GM23338 (cell line): Measurements from ENCODE around the gene SUCNR1.

Source experiments
- CREB1 ChIP-seq: fragments of 250-450 bp; sonication (Bioruptor Pico); IDR thresholded peaks from 2 replicates; pipeline ENCODE4 v1.5.0; 2020; ENCODE audit warnings: low read depth, mild to moderate bottlenecking, moderate library complexity
- EZH2 ChIP-seq: fragments of 200-600 bp; sonication (generic); IDR thresholded peaks from one replicate; pipeline ENCODE4 v1.8.0; 2017; ENCODE audit warnings: antibody characterized with exemption, mild to moderate bottlenecking, low read depth; ENCODE audit not compliant: unreplicated experiment
- EZH2phosphoT487 ChIP-seq: fragments of 200-600 bp; sonication (generic); IDR thresholded peaks from one replicate; pipeline ENCODE4 v1.8.1; 2018; ENCODE audit warnings: antibody characterized with exemption; ENCODE audit not compliant: unreplicated experiment
- JUNB ChIP-seq: IDR thresholded peaks from one replicate; pipeline ENCODE4 v1.6.1; 2016; ENCODE audit warnings: antibody characterized with exemption; ENCODE audit not compliant: unreplicated experiment
- ZNF114 ChIP-seq: fragments of 250-450 bp; sonication (Bioruptor Pico); IDR thresholded peaks from 2 replicates; pipeline ENCODE4 v1.5.0; 2020; ENCODE audit warnings: mild to moderate bottlenecking, moderate library complexity
- TF ChIP-seq, protein P1 (sequence below), 2 experiments: fragments of 200-600 bp in 1 of 2; sonication (generic) in 1 of 2; conservative IDR thresholded peaks; 2 replicates each; pipeline versions ENCODE4 v1.5.1 to v1.6.1; 2016 to 2017; ENCODE audit warnings: antibody characterized with exemption in 2 of 2, low read depth in 2 of 2, mild to moderate bottlenecking in 2 of 2, moderate library complexity in 1 of 2
- TF ChIP-seq, protein P2 (sequence below): IDR thresholded peaks from one replicate; pipeline ENCODE4 v1.6.1; 2018; ENCODE audit warnings: antibody characterized with exemption; ENCODE audit not compliant: unreplicated experiment

DNA sequence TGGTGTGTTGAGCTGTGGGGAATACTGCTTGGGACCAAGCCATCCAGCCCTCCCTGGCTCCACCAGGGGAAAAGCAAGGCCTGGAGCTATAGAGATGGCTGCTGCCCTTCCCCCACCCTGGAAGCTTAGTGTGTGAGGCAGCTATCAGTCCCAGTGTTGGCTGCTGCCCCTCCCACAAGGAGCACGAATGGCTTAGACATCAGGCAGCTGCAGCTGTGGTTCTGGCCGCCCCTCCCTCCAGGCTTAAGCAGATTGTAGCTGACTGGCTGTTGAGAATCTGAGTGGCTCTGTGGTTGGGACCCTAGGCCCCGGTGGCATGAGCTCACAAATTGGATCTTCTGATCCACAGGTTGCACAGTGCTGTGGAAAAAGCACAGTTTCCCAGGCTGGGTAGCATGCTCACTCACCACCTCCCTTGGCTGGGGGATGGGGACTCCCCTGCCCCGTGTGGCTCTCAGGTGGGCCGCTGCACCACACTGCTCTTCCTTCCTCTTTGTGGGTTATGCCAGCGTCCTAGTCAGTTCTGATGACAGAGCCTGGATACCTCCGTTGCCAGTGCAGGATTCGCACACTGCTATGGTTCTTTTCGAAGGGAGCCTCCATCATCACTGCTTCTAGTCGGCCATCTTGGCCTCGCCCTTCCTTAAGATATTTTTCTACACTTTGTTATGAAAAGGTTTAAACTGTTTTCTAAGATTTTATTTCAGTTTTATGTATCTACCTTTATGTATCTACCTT lies 21.2 kb upstream of the SUCNR1 start:
- TF ChIP-seq EZH2 (no peak), EZH2phosphoT487 (no peak), CREB1 (CRISPR knock-in tag) (no peak), ZNF114 (CRISPR knock-in tag) (no peak), JUNB (no peak)
- TF ChIP-seq, protein P1, sequence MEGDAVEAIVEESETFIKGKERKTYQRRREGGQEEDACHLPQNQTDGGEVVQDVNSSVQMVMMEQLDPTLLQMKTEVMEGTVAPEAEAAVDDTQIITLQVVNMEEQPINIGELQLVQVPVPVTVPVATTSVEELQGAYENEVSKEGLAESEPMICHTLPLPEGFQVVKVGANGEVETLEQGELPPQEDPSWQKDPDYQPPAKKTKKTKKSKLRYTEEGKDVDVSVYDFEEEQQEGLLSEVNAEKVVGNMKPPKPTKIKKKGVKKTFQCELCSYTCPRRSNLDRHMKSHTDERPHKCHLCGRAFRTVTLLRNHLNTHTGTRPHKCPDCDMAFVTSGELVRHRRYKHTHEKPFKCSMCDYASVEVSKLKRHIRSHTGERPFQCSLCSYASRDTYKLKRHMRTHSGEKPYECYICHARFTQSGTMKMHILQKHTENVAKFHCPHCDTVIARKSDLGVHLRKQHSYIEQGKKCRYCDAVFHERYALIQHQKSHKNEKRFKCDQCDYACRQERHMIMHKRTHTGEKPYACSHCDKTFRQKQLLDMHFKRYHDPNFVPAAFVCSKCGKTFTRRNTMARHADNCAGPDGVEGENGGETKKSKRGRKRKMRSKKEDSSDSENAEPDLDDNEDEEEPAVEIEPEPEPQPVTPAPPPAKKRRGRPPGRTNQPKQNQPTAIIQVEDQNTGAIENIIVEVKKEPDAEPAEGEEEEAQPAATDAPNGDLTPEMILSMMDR (conservative IDR thresholded peaks at IDR 0.05; ENCODE audit: low read depth in 2 of 2), result no peak
- TF ChIP-seq, protein P2, sequence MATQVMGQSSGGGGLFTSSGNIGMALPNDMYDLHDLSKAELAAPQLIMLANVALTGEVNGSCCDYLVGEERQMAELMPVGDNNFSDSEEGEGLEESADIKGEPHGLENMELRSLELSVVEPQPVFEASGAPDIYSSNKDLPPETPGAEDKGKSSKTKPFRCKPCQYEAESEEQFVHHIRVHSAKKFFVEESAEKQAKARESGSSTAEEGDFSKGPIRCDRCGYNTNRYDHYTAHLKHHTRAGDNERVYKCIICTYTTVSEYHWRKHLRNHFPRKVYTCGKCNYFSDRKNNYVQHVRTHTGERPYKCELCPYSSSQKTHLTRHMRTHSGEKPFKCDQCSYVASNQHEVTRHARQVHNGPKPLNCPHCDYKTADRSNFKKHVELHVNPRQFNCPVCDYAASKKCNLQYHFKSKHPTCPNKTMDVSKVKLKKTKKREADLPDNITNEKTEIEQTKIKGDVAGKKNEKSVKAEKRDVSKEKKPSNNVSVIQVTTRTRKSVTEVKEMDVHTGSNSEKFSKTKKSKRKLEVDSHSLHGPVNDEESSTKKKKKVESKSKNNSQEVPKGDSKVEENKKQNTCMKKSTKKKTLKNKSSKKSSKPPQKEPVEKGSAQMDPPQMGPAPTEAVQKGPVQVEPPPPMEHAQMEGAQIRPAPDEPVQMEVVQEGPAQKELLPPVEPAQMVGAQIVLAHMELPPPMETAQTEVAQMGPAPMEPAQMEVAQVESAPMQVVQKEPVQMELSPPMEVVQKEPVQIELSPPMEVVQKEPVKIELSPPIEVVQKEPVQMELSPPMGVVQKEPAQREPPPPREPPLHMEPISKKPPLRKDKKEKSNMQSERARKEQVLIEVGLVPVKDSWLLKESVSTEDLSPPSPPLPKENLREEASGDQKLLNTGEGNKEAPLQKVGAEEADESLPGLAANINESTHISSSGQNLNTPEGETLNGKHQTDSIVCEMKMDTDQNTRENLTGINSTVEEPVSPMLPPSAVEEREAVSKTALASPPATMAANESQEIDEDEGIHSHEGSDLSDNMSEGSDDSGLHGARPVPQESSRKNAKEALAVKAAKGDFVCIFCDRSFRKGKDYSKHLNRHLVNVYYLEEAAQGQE, result no peak
